ENCODE results near the gene MAP2K5.

MAP2K5 gene

GRCh38 chr15:67840749-67841512, 298.4 kb downstream of the MAP2K5 start:
- Histone ChIP-seq H3K9me2 (replicated peaks; ENCODE audit: low read depth, low read length) (no peaks in the 10 kb centered on the region), H2AFZ (ENCODE audit: low read length) (peak overlapping the region; percentile 91), H4K20me1 (ENCODE audit: insufficient read depth, low read length, poor library complexity, severe bottlenecking) (no peaks in the 10 kb centered on the region), H3K27me3 (ENCODE audit: insufficient read depth, low read length, poor library complexity, severe bottlenecking) (no peaks in the 10 kb centered on the region), H3K36me3 (ENCODE audit: insufficient read depth, low read length) (no peaks in the 10 kb centered on the region), H3K9me3 (ENCODE audit: insufficient read depth, low read depth, low read length) (no peaks in the 10 kb centered on the region), H3K4me1 (ENCODE audit: insufficient read depth, low read length, poor library complexity, severe bottlenecking) (peaks cover 27% of the 10 kb centered on the region), H3K4me3 (ENCODE audit: low read length, poor library complexity, severe bottlenecking) (peak overlapping the region; percentile 87), H3K79me2 (ENCODE audit: insufficient read depth, low read length) (no peaks in the 10 kb centered on the region), H3K9ac (ENCODE audit: low read depth, low read length, poor library complexity, severe bottlenecking) (peak overlapping the region; percentile 86), H3K4me2 (ENCODE audit: low read depth, low read length, poor library complexity, severe bottlenecking) (peak overlapping the region; percentile 90), H3F3A (ENCODE audit: low read depth) (no peaks in the 10 kb centered on the region; the same call in 1 of the 2 replicates)
- TF ChIP-seq EZH2phosphoT487 (IDR thresholded peaks at IDR 0.05; ENCODE audit: borderline replicate concordance) (no peak), CTCF (conservative IDR thresholded peaks at IDR 0.05; ENCODE audit: low read length) (no peak)

GRCh38 chr15:67841513-67841762, 298.9 kb downstream of the MAP2K5 start:
- Histone ChIP-seq H3K9ac (ENCODE audit: low read depth, low read length, poor library complexity, severe bottlenecking) (peak overlapping the region; percentile 86), H3K4me3 (ENCODE audit: low read length, poor library complexity, severe bottlenecking) (peak overlapping the region; percentile 87), H3K79me2 (ENCODE audit: insufficient read depth, low read length) (no peaks in the 10 kb centered on the region), H3F3A (ENCODE audit: low read depth) (no peaks in the 10 kb centered on the region; the same call in 1 of the 2 replicates), H2AFZ (ENCODE audit: low read length) (no peak overlapping the region), H3K4me2 (ENCODE audit: low read depth, low read length, poor library complexity, severe bottlenecking) (peak overlapping the region; percentile 90), H4K20me1 (ENCODE audit: insufficient read depth, low read length, poor library complexity, severe bottlenecking) (no peaks in the 10 kb centered on the region), H3K4me1 (ENCODE audit: insufficient read depth, low read length, poor library complexity, severe bottlenecking) (peaks cover 27% of the 10 kb centered on the region), H3K9me3 (ENCODE audit: insufficient read depth, low read depth, low read length) (no peaks in the 10 kb centered on the region), H3K27me3 (ENCODE audit: insufficient read depth, low read length, poor library complexity, severe bottlenecking) (no peaks in the 10 kb centered on the region), H3K36me3 (ENCODE audit: insufficient read depth, low read length) (no peaks in the 10 kb centered on the region), H3K9me2 (replicated peaks; ENCODE audit: low read depth, low read length) (no peaks in the 10 kb centered on the region)
- TF ChIP-seq CTCF (conservative IDR thresholded peaks at IDR 0.05; ENCODE audit: low read length) (no peak), EZH2phosphoT487 (IDR thresholded peaks at IDR 0.05; ENCODE audit: borderline replicate concordance) (no peak)

- H3F3A ChIP-seq (ENCODE audit: low read depth) = no peaks in the 10 kb centered on the region; the same call in 1 of the 2 replicates
- H3K9me2 ChIP-seq (replicated peaks; ENCODE audit: low read depth, low read length) = no peaks in the 10 kb centered on the region
- no peaks in the 10 kb centered on the region for H3K36me3 ChIP-seq (ENCODE audit: insufficient read depth, low read length)
- H2AFZ ChIP-seq (ENCODE audit: low read length) = no peak overlapping the region
- H3K27me3 ChIP-seq (ENCODE audit: insufficient read depth, low read length, poor library complexity, severe bottlenecking) = no peaks in the 10 kb centered on the region
- no peak overlapping the region for H3K4me3 ChIP-seq (ENCODE audit: low read length, poor library complexity, severe bottlenecking)
- H3K9ac ChIP-seq (ENCODE audit: low read depth, low read length, poor library complexity, severe bottlenecking) = no peak overlapping the region
- H3K4me1 ChIP-seq (ENCODE audit: insufficient read depth, low read length, poor library complexity, severe bottlenecking) = peaks cover 17% of the 10 kb centered on the region
- no peaks in the 10 kb centered on the region for H3K79me2 ChIP-seq (ENCODE audit: insufficient read depth, low read length)
- no peak overlapping the region for H3K4me2 ChIP-seq (ENCODE audit: low read depth, low read length, poor library complexity, severe bottlenecking)
- H4K20me1 ChIP-seq (ENCODE audit: insufficient read depth, low read length, poor library complexity, severe bottlenecking) = no peaks in the 10 kb centered on the region
- no peaks in the 10 kb centered on the region for H3K9me3 ChIP-seq (ENCODE audit: insufficient read depth, low read depth, low read length)
- no peak for TF ChIP-seq EZH2phosphoT487 (IDR thresholded peaks at IDR 0.05; ENCODE audit: borderline replicate concordance)
- TF ChIP-seq CTCF (conservative IDR thresholded peaks at IDR 0.05; ENCODE audit: low read length) = no peak
Observed at GRCh38 chr15:67843092-67843501, 300.6 kb downstream of the MAP2K5 start.
